ENCODE data around the gene INKA1.

INKA1 gene

GRCh38 chr3:49787182-49787464, 15.9 kb upstream of the INKA1 start:
- no peak for DNase-seq

DNA sequence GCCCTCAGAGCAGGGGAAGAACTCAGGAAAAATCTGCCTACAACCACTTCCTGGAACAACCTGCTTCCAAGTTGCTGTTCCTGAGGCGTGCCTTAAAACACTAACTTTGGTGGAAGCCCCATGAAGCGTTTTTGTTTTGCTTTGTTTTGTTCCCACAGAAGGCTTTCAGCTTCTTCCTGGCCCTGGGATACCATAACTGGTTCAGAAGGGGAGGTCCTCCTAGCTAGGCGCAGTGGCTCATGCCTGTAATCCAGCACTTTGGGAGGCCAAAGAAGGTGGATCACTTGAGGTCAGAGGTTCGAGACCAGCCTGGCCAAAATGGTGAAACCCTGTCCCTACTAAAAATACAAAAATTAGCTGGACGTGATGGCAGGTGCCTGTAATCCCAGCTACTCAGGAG, 15.5 kb upstream of the INKA1 start:
- DNase-seq = no peak

- DNase-seq = no peak
These were observed 15.0 kb upstream of the INKA1 start for GRCh38 chr3:49788056-49788455.

DNA sequence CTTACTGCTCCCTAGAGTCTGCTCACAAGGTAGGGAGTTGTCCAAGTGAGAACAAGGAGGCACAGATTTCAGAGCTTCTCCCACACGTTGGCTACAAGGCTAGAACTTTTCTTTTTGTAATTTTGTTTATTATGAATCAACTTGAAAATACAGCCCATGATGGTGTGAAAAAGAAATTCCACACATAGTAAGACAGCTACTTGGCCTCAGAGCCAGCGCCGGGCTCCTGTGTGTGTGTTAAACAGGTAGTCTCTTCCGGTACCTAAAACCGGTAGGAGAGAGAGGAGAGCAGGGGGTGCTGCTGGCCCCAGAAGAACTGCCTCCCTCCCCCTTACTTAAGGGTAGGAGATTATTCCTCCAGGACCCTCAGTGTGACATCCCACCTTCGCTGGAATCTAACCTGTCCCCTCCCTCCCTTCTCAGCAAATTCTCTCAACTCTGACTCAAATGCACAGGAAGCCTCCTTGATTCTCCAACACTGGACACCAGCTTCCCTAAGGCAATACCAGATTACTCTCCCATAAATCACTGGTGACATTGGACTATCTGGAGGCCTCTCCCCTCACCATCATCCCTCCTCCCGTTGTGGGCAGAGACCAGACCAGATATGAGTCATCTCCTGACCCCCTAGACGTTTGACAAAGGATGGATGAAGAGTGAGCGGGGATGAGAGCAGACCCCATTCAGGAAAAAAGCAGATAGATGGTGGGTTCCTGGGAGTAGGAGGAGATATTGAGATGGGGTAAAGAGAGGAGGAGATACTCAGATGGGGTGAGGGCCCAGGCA, 12.2 kb upstream of the INKA1 start:
- no peak for DNase-seq

- no peak for DNase-seq
These were observed 11.5 kb upstream of the INKA1 start for GRCh38 chr3:49791571-49791970.

- no peak for DNase-seq
These were observed 10.5 kb upstream of the INKA1 start for GRCh38 chr3:49792371-49793150.

GRCh38 chr3:49793486-49794085, 9.5 kb upstream of the INKA1 start:
- DNase-seq = no peak

DNA sequence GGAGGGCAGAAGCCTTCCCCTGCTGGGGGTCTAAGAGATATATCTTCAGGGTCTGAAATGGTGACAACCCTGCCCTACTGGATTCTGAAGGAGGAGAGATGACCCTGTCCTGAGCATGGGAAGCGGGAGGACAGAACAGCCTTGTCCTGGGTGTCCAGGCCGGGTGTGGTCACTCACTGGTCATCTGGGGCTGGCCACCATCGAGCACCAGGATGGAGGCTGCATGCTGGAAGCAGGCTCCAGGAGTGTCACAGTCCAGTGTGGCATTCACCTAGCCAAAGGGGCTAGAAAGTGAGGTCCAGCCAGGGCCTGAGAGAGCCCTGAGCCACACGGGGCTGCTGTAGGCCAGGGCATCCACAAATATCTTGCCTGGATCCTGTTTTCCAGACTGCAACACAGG, 8.6 kb upstream of the INKA1 start:
- DNase-seq = no peak

DNA sequence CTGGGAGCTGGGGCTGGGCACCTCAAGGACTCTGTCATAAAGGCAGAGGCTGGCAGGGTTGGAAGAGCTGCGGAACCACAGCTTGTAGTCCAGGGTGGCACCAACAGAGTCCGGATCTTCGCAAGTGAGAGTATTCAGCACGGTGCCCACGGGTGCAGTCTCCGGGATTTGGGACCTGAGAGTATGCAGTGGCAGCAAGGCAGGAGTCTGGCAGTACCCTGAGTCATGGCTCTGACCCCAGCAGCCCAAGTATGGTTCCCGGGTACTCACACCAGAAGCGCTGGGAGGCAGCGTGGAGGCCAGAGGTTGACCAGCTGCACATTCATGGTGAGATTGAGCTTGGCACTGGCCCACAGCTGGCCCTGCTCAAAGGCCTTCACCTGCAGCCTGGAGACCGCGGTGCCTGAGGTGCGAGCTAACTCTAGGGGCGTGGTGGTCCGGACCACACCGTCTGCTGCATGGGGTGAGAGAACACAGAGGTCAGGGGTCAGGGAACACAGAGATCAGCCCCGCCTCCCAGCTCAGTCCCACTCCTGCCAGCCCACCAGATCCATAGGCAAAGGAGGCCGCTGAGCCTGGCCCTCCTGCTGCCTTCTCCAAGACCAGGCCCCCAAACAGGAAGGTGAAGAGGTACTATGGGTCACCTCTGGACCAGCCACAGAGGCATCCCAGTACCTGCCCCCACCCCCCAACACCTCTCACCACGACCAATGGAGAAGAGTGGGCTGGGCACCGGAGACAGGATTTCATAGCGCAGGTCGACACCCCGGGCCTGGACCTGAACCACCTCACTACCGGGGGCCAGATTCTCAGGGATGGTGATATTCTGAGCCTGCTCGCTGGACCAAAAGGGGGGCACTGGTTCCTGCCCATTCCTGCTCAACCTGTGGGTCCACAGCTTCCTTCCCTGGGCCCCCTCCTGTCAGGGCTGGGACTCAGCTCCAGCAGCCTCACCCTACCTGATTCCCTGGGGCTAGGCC, 7.8 kb upstream of the INKA1 start:
- no peak for DNase-seq

DNA sequence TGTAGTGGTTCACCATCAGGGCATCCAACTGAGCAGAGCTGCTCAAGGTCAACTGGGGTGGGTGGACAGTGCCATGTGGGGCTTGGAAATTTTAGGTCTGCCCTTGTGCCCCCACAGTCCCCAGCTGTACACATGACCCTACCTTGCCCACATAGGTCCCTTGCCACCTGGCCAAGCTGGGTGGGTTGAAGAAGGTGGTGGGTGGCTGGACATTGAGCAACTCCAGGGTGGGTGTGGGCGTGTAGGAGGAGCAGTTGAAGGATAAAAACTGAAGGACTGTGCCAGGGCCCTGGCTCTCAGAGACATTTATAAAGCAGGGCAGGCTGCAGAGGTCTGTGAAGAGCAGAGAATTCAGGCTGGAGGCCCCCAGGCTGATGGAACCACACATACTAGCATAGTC, 4.0 kb upstream of the INKA1 start:
- no peak for DNase-seq

GRCh38 chr3:49799761-49800160, 3.3 kb upstream of the INKA1 start, which contains the start of gene CDHR4:
Gene CDHR4, minus strand, starts transcription at chr3:49799873. Its CDS starts 61 bp downstream, at chr3:49799812.
- no peak for DNase-seq

DNA sequence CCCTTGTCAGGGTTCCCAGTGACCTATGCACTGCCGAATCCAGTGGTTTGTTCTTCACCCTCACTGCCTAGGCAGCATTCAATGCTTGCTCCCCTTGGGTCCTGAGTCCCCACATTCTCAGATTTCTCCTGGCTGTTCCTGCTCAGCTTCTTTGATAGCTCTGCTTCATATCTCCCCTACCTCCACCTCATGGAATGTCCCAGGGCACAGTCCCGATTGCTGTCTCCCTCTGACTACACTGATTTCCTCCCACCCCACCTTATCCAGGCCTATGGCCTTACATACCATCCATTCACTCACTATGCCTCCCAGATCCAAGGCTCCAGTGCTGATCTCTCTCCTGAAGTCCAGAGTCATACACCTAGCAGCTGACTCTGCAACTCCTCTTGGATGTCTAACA, 1.9 kb upstream of the INKA1 start:
- DNase-seq = no peak

- DNase-seq = peak; percentile 47
These were observed 542 bp downstream of the INKA1 start for GRCh38 chr3:49803465-49804140.

- no peak for DNase-seq
These were observed 1.3 kb downstream of the INKA1 start for GRCh38 chr3:49804141-49805041.

- DNase-seq = no peak
These were observed 2.3 kb downstream of the INKA1 start for GRCh38 chr3:49805367-49805782.

DNA sequence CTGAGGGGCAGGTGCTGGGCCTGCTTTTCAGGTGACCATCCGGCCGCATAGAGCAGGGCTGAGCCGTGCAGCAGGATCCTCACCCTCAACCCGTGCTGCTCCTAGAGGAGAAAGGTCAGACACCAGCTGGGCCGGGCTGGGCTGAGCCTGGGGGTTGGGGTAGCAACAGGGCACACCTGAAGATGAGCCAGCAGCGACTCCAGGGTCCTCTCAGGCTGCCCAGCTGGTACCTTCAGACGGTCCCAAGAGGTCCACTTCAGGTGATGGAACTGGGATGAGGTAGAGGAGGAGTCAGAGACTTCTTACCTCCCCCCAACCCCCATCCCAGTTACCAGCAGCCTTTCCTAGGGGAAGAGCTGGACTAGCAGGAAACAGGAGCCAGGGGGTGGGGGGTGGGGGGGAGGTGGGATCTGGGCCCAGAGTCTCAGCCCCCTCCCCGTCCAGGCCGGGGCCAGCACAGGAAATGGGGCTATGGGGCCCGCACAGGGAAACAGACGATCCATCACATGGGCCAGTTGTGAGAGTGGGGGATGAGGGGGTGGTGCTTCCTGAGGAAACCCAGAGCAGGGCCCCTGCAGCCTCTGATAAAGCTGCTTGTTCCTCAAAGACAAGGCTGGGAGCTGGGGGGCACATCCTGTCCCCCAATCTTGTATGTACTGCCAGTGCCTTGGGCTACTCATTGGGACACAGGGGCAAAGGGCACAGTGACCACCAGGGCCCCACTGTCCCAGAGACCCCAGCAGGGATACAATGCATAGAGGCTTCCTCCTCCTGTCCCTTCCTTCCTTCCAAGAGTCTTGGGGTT, 3.0 kb downstream of the INKA1 start:
- DNase-seq = no peak

DNA sequence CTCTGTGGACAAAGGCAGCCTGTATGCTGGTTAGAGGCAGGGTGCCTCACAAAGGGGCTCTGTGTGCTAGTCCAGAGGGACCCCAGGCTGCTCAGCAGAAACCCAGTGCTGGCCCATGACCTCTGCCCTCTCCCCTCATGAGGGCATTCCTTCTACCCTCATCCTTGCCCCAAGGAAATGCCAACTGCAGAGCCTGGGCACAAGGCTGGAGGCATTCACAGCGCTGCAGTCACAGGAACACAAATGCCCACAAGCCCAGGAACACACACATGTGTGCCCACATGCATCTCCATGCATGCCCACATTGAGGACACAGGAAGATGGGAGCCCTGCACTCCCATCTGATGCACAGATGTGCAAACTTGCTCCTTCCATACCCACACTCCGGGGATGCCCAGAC, 3.8 kb downstream of the INKA1 start:
- DNase-seq = no peak

DNA sequence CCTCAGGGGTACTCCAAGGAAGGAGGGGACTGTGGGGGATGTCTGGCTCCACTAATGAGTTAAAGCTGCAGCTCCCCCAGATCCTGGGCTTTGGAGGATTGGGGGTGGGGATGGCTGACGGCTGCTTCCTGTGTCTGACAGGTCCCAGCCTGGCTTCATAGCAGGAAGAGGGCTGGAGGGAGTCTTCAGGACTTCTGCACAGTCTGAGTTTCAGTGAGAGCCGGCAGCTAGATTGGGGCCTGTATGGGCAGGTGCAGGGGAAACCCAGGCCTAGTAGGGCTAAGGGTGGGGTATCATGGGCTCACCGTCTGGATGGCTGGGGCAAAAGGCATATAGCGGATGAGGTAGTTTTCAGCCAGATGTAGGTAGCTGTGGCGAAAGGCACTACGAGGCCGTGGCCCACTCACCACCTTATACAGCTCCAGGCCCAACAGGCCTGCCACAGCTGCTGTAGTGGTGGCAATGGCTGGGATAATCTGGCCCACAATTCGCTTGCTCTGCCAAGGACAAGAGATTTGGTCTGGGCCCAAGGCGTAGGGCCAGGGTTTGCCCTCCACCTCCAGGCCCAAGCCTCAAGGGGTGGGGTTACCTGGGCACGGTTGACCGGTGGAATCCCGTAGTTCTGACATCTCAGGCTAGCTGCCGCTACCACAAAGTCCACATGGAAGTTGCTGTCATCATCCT, 4.5 kb downstream of the INKA1 start:
- no peak for DNase-seq

DNA sequence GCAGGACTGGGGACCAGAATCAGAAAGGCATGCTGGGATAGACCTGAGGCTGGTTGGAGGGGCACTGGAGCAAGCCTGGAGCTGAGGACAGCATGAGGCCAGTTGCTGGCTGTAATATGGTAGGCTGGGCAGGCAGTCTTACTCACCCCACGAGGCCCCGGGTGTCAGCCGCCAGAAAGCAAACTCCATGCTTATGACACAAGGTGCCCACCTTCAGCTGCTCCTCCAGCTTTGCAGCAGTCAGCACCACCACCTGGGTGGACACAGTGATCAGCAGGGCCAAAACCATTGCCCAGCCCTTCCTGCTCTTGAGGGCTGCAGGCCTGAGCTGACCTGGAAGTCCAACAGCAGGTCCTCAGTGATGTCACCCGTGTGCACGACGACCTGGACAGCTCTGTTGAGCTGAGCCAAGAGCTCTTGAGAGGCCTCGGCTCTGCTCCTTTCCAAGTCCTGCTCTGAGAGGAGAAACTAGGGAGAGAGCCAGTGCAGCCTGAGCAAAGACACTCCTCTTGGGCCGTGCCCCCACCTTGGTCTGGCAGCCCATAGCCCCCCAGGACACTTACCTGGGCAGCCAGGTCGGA, 9.9 kb downstream of the INKA1 start:
- no peak for DNase-seq
